ENCODE measurements around the gene PLPPR3.

Gene PLPPR3

DNA sequence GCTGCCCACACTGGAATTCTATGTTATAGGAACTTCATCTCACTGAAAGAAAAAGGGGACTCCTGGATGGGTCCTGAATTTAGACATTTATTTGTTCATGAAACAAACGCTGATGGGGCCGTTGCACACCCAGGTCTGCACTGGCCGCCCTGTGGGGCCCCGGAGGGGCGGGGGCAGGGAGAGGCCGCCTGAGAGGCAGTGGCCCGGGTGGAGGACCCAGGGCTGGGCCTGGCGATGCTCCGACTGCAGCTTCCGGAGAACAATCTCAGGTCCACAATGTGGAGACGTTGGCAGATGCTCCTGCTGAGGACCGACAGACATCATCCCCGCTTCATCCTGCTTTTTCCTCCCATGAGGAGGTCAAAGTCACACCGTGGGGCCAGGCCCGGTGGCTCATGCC lies 40.8 kb downstream of the PLPPR3 start:
- H3K27ac ChIP-seq: no peak overlapping the region
- TF ChIP-seq ZFX (IDR thresholded peaks at IDR 0.05; ENCODE audit: borderline replicate concordance) (no peak), CTCF (IDR thresholded peaks at IDR 0.05) (no peak)

GRCh38 chr19:778910-779653 lies 42.7 kb downstream of the PLPPR3 start:
- H3K27ac ChIP-seq: no peak overlapping the region
- TF ChIP-seq ZFX (IDR thresholded peaks at IDR 0.05; ENCODE audit: borderline replicate concordance) (no peak), CTCF (IDR thresholded peaks at IDR 0.05) (no peak)

DNA sequence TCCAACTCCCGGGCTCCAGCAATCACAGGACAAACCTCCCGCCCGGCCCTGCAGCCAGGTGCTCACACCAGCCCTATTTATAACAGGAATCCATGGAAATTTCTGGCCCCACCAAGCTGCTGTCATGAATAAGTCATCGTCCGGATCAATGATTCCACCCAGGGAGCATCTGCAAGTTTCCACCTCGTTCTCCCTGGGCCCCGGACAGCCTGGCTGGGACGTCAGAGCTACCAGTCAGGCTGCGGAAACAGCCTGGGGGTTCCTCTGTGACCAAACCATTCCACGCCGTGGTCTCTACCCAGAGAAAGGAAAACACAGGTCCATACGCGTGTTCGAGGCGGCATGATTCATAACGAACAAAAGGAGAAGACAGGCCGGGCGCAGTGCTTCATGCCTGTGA lies 45.2 kb downstream of the PLPPR3 start:
- no peak overlapping the region for H3K27ac ChIP-seq
- TF ChIP-seq ZFX (IDR thresholded peaks at IDR 0.05; ENCODE audit: borderline replicate concordance) (no peak), CTCF (IDR thresholded peaks at IDR 0.05) (no peak)

DNA sequence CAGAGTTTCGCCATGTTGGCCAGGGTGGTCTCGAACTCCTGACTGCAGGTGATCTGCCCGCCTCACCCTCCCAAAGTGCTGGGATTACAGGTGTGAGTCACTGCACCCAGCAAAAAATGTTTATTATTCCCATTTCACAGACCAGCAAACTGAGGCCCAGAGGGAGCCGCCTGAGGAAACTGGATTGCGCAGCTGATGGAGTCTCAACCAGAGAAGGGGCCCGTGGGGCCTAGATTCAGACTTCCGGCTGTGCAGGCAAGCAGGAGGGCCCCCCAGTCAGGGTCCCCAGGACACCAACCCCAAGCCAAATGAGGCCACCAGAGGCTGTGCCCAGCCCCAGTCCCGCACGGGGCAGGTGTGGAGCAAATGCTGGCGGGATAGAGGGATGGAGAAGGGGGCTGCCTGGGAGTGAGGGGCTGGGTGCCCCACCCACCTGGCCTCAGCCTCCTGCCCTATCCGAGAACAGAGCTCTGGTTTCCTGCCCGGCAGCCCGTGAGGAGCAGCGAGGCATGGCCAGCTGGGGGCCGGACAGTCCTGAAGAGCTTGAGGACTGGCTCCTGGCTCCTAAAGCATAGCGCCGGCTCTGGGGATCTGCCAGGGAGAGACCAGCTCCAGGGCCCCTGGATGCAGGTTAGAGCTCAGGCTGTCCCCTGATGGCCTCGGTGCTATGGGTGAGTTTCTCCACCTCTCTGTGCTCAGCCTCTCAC lies 48.9 kb downstream of the PLPPR3 start:
- no peak for TF ChIP-seq ZFX (IDR thresholded peaks at IDR 0.05; ENCODE audit: borderline replicate concordance)
- no peak for TF ChIP-seq CTCF (IDR thresholded peaks at IDR 0.05)

DNA sequence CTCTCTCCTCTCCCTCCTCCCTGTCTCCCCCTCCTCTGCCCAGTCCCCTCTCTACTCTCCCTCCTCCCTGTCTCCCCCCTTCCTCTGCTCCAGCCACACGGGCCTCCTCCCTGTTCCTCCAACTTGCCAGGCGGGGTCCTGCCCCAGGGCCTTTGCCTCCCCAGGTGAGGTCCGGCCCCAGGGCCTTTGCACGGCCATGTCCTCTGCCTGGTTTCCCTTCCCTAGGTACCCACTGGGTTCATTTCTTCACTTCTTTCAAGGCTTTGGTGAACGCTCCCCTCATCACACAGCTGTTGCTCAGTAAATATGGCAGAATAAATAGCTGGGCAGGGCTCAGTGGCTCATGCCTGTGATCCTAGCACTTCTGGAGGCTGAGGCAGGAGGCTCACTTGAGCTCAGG lies 49.7 kb downstream of the PLPPR3 start:
- H3K27ac ChIP-seq: no peak overlapping the region

More for the DNA sequence above, 48.9 kb downstream of the PLPPR3 start:
- H3K27ac ChIP-seq: no peak overlapping the region

GRCh38 chr19:771332-771785 lies 50.4 kb downstream of the PLPPR3 start:
- no peak for TF ChIP-seq ZFX (IDR thresholded peaks at IDR 0.05; ENCODE audit: borderline replicate concordance)
- TF ChIP-seq CTCF (IDR thresholded peaks at IDR 0.05): peak; percentile 30

More for the DNA sequence above, 49.7 kb downstream of the PLPPR3 start:
- no peak for TF ChIP-seq ZFX (IDR thresholded peaks at IDR 0.05; ENCODE audit: borderline replicate concordance)
- TF ChIP-seq CTCF (IDR thresholded peaks at IDR 0.05): no peak

DNA sequence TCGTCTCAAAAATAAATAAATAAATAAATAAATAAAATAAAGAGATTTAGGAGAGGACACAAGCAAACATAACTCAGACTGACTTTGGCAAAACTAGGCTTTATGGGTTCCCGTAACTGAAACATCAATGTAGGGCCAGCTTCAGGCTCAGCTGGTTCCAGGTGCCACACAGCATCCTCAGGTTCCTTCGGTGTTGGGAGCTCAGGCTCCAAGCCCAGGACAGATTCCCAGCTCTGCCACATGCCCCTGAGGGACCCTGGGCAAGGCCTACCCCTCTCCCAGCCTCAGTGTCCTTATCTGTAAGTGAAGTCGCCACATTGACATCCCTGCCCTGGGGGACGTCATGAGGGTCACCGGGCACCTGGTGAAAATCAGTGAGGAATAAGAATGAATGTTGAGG lies 52.1 kb downstream of the PLPPR3 start:
- no peak for TF ChIP-seq ZFX (IDR thresholded peaks at IDR 0.05; ENCODE audit: borderline replicate concordance)
- no peak for TF ChIP-seq CTCF (IDR thresholded peaks at IDR 0.05)
- no peak overlapping the region for H3K27ac ChIP-seq

More at GRCh38 chr19:771332-771785, 50.4 kb downstream of the PLPPR3 start:
- no peak overlapping the region for H3K27ac ChIP-seq

Measured in 22Rv1 (cell line).